Tibial artery (tissue), 4 donors: Measurements from ENCODE around the gene OR8D2.
"Not testable (repeated sequence)": the region's sequence is repeated elsewhere in the genome, so short reads cannot be mapped to it uniquely, and the experiment has no call there.

Source experiments
- DNase-seq, 2 donors: peaks; one replicate each; pipeline ENCODE4 v3.0.0-alpha.2; 2019
- H3K27ac ChIP-seq, 2 donors: fragments of 200-600 bp; sonication (generic) in 1 of 2; 1 replicate in 1 of 2; 2 replicates in 1 of 2; pipeline ENCODE4 v1.5.1; 2018 to 2019; ENCODE audit warnings: mild to moderate bottlenecking in 1 of 2
- H3K27me3 ChIP-seq, 2 donors: fragments of 200-600 bp; sonication (generic) in 1 of 2; one replicate each; pipeline versions ENCODE4 v1.5.1 to v1.6.0; 2016 to 2019
- H3K36me3 ChIP-seq, 3 donors: fragments of 200-600 bp; sonication (generic) in 2 of 3; one replicate each; pipeline ENCODE4 v1.5.1; 2016 to 2019; ENCODE audit warnings: mild to moderate bottlenecking in 2 of 3
- H3K4me1 ChIP-seq, 4 donors: fragments of 200-600 bp; sonication (generic) in 2 of 4; 1 replicate in 3 of 4; 2 replicates in 1 of 4; pipeline ENCODE4 v1.5.1; 2016 to 2019
- H3K4me3 ChIP-seq, 2 donors: fragments of 200-600 bp; sonication (generic) in 1 of 2; 1 replicate in 1 of 2; 2 replicates in 1 of 2; pipeline ENCODE4 v1.5.1; 2018 to 2019; ENCODE audit warnings: mild to moderate bottlenecking in 2 of 2
- H3K9me3 ChIP-seq, 3 donors: fragments of 200-600 bp; sonication (generic) in 1 of 3; one replicate each; pipeline ENCODE4 v1.5.1; 2016 to 2019
- intact Hi-C: fragments of 100-400 bp; cut with DNase I; formaldehyde crosslinking; loops from one replicate; pipeline ENCODE4 v1.15.0; 2023; ENCODE audit warnings: low total_unique reads
- TF ChIP-seq, protein P1 (sequence below), 2 experiments: fragments of 200-600 bp in 1 of 2; fragments of 450-650 bp in 1 of 2; IDR thresholded peaks; one replicate each; pipeline ENCODE4 v1.5.1; 2017 to 2019; ENCODE audit warnings: antibody characterized with exemption in 2 of 2, mild to moderate bottlenecking in 1 of 2, moderate library complexity in 1 of 2

OR8D2 gene

DNA sequence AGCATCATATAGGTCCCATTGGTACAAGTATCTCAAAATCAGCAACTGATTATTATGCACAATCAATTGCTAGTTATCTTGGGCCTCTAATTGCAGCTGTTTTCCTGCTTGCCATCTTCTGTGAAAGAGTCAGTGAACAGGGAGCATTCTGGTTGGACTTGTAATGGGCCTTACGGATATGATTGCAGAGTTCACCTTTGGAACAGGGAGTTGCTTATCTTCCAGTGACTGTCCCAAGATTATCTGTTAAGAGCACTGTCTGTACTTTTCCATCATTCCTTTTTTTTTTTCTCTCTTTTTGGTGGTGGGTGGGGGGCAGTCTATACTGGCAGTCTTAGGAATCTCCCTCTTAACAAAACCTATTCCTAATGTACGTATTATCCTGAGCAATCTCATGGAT lies 46.0 kb downstream of the OR8D2 start:
- no peaks in the 10 kb centered on the region for H3K27me3 ChIP-seq
- no peaks in the 10 kb centered on the region for H3K4me1 ChIP-seq
- intact Hi-C loops: no loop called here
- TF ChIP-seq, protein P1, sequence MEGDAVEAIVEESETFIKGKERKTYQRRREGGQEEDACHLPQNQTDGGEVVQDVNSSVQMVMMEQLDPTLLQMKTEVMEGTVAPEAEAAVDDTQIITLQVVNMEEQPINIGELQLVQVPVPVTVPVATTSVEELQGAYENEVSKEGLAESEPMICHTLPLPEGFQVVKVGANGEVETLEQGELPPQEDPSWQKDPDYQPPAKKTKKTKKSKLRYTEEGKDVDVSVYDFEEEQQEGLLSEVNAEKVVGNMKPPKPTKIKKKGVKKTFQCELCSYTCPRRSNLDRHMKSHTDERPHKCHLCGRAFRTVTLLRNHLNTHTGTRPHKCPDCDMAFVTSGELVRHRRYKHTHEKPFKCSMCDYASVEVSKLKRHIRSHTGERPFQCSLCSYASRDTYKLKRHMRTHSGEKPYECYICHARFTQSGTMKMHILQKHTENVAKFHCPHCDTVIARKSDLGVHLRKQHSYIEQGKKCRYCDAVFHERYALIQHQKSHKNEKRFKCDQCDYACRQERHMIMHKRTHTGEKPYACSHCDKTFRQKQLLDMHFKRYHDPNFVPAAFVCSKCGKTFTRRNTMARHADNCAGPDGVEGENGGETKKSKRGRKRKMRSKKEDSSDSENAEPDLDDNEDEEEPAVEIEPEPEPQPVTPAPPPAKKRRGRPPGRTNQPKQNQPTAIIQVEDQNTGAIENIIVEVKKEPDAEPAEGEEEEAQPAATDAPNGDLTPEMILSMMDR (IDR thresholded peaks at IDR 0.05): no peak
- H3K36me3 ChIP-seq: no peaks in the 10 kb centered on the region
- H3K4me3 ChIP-seq: no peak overlapping the region
- no peaks in the 10 kb centered on the region for H3K9me3 ChIP-seq
- no peak for DNase-seq
- no peak overlapping the region for H3K27ac ChIP-seq

- DNase-seq, intact Hi-C loops, H3K4me1 ChIP-seq, H3K4me3 ChIP-seq, H3K27me3 ChIP-seq, H3K27ac ChIP-seq, H3K36me3 ChIP-seq, H3K9me3 ChIP-seq: not testable (repeated sequence)
Measured at GRCh38 chr11:124270886-124271285, 49.1 kb downstream of the OR8D2 start.
